ENCODE measurements around the gene CST9L.

- no peak for TF ChIP-seq EZH2 (IDR thresholded peaks at IDR 0.05; ENCODE audit: low read length)
- no peak for TF ChIP-seq CTCF (optimal IDR thresholded peaks at IDR 0.05 in 1 of 3, IDR thresholded peaks at IDR 0.05 in 1 of 3, conservative IDR thresholded peaks at IDR 0.05 in 1 of 3; ENCODE audit: extremely low read depth in 1 of 3, insufficient read depth in 2 of 3, low read length in 3 of 3)
Observed at GRCh38 chr20:23551786-23552185, 16.5 kb downstream of the CST9L start.

Measured in keratinocyte (primary cell).